ENCODE measurements around the gene UXS1.

DNA sequence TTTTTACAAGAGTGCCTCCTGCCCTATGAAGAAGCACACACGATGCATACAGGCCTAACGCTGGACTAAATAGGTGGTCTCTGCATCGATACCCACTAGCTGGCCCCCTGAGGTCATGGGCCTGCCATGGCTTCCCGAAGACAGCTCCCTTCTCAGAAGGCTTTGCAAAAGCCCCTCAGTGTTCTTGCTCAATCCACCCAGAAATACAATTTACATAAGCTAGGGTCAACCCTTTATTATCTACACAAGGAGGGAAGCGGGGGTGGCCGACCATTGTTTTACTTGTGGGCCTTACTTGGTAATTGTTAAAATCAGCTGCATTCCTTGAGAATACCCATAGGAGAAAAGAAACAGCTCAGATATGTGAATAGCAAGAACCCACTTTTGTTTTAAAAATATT lies 28.5 kb downstream of the UXS1 start:
- TF ChIP-seq POLR2A (IDR thresholded peaks at IDR 0.05; ENCODE audit: low read length) (no peak), GATA1 (IDR thresholded peaks at IDR 0.05; ENCODE audit: low read depth, low read length) (no peak)
